Epithelial cell of esophagus (primary cell): ENCODE results near the gene ZNF462.
"Not testable (repeated sequence)": the region's sequence is repeated elsewhere in the genome, so short reads cannot be mapped to it uniquely, and the experiment has no call there.

Source experiments
- DNase-seq: peaks from one replicate; pipeline ENCODE4 v3.0.0; 2010; ENCODE audit warnings: low read depth
- H3K4me3 ChIP-seq: 2 replicates; pipeline ENCODE4 v1.5.1; 2011; ENCODE audit warnings: mild to moderate bottlenecking, low read length, control low read depth
- TF ChIP-seq, protein P1 (sequence below): IDR thresholded peaks from 2 replicates; pipeline ENCODE4 v1.5.1; 2011; ENCODE audit warnings: low read depth, mild to moderate bottlenecking, low read length, control low read depth, inconsistent platforms; ENCODE audit not compliant: insufficient read depth; ENCODE audit errors: missing control alignments

ZNF462 gene

DNA sequence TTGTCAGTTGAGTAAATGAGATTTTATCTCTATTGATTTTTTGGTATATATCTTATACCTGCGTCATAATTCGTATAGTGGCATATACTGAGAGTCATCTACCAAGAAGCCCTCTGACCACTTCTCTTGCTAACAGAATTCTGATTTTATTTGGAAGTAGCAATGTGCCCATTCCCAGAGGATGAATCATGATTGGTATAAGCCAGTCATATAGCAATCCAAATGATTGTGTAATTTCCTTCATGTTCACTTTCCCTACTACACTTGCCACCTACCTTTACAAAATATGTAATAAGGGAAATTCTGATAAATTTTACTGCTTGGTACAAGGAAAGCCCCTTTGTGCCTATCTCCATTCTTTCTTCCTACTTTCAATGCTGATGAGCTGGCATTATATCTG is 16.1 kb upstream of the ZNF462 start:
- TF ChIP-seq, protein P1, sequence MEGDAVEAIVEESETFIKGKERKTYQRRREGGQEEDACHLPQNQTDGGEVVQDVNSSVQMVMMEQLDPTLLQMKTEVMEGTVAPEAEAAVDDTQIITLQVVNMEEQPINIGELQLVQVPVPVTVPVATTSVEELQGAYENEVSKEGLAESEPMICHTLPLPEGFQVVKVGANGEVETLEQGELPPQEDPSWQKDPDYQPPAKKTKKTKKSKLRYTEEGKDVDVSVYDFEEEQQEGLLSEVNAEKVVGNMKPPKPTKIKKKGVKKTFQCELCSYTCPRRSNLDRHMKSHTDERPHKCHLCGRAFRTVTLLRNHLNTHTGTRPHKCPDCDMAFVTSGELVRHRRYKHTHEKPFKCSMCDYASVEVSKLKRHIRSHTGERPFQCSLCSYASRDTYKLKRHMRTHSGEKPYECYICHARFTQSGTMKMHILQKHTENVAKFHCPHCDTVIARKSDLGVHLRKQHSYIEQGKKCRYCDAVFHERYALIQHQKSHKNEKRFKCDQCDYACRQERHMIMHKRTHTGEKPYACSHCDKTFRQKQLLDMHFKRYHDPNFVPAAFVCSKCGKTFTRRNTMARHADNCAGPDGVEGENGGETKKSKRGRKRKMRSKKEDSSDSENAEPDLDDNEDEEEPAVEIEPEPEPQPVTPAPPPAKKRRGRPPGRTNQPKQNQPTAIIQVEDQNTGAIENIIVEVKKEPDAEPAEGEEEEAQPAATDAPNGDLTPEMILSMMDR, result no peak
- H3K4me3 ChIP-seq, result no peak overlapping the region
- DNase-seq, result peak; percentile 85

DNA sequence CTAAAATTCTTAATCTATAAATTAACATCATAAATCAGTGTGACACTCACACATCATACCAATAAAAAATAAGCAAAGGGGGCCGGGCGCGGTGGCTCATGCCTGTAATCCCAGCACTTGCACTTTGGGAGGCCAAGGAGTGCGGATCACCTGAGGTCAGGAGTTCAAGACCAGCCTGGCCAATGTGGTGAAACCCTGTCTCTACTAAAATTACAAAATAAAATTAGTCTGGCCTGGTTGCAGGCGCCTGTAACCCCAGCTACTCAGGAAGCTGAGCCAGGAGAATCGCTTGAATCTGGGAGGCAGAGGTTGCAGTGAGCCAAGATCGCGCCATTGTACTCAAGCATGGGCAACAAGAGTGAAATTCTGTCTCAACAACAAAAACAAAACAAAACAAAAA is 11.3 kb upstream of the ZNF462 start:
- not testable (repeated sequence) for H3K4me3 ChIP-seq, DNase-seq

DNA sequence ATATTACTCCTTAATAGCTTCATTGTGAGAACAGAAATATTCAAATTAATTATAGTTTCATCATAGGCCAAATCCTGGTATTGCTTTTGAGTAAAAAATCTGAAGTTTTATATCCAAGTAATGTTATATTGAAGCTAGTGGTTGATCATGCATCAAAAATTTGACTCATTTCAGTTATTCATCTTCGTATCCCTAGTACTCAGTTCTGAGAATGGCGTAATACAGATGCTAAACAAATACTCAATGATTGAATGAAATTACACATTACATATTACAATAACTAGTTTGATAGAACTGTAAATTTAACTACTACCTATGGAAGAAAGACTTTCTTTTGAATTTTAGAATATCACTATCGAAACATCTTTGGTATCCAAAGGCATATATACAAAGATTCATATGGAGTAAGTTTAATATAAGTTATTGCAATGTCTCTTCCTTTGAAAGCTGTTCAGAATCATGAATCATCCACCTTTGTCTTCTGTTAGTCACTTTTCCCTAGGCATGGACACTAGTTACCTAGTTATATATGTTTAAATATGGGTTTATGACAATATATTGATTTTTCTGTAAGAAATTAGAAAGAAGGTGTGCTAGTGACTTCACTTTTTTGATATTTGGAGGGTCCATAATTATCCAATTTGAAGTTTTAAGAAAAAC is 5.0 kb upstream of the ZNF462 start:
- TF ChIP-seq, protein P1, result no peak
- no peak overlapping the region for H3K4me3 ChIP-seq
- peak; percentile 79 for DNase-seq

DNA sequence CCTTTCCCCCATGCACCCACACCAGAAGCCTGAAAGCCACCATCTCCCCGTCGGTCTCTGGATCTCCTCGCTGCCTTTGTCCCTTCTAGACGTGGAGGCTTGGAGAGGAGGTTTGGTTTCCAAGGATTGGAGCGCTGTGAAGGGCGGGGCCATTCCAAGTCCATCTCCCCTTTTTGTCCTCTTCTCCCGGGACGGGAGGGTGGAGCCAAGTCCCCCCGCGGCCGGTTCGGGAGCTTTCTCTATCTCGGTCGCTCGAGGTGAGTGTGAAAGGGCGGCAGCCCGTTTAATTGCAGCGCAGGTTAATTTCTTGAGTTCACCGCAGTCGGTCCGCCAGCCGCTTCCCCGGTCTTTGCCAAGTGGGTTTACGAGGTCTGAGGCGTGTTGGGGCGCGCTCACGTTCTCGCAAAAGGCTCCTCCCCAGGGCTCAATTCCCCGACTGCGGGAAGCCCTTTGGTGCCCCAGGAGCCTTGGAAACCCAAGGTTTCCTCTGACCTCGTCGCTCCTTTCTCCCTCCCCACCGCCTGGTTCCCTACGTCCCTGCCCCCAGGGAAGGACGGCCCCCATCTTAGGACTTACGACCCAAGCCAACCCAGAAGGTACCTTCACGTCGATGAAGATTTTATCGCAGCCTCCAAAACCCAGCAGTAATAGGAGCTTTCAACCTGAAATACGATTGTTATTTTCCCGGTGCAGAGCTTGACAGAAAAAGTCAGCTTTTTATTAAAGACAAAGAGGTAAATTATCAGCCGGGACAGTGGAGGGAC is 2.8 kb upstream of the ZNF462 start:
- DNase-seq, result peak; percentile 83
- peak overlapping the region; percentile 80 for H3K4me3 ChIP-seq

DNA sequence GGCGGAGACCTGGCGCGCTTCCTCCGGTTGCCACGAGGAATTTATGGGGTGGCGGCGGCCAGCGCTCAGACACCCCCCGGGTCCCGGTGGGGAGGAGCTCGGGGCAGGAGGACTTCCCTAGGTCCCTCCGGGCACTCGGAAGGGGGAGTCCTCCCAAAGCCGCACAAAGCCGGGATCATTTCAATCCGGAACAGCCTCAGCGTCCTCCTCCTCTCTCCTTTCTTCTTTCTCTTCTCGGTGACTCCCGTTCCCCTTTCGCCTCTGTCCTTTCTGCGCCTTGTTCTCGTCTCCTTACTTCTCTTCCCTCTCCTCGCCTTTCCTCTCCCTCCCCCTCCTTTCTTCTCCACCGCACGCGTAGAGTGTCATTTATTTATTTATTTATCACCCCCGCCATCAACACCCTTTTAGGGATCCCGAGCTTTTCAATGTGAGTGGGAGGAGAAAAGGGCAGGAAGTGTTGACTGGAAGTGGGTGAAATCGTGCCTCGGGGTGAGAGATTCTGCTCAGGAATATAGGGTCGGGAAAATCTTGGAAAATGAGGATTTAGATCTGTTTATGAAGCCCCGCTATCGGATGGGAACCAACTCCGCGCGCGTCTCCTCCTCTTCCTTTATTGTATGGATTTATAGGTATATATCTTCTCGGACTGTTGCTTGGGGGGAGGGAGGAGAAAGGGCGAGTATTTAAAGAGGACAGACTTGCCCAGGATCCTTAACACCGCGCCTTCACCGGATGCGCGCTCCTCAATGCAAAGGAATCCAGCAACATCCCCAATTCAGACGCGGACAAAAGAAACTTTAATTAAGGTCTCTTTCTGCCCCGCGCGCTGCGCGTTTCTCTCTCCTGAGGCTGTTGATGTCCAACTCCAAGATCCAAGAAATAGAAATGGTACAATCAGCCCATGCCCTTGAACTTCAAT is 2.0 kb upstream of the ZNF462 start:
- H3K4me3 ChIP-seq, result peak overlapping the region; percentile 80
- TF ChIP-seq, protein P1, result no peak
- peak; percentile 57 for DNase-seq

More for the DNA sequence above, 2.8 kb upstream of the ZNF462 start:
- TF ChIP-seq, protein P1, result no peak

DNA sequence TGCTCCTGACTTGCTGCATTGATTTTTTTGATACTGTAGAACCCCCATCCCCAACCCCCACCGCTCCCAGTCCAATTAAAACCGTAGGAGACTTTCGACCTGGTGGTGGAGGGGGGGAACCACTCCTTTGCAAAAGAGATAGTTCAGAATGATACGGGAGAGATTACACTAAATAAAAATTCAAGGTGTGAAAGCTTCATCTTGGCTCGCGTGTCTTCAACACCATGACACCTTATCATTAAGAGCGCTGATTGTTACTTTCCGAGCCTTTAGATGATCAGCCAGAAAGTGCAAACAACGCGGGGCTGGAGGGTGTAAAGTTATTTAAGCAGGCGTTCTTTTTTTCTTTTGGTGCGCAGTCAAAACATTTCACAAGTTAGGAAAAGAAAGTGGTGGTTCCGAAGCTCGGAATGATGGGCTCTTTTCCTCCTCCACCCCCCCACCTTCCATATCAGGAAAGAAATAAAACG is 1.3 kb upstream of the ZNF462 start:
- TF ChIP-seq, protein P1, result no peak
- peak; percentile 25 for DNase-seq
- peak overlapping the region; percentile 80 for H3K4me3 ChIP-seq
